Measurements from ENCODE around the gene NPEPL1.
"Not testable (repeated sequence)": the region's sequence is repeated elsewhere in the genome, so short reads cannot be mapped to it uniquely, and the experiment has no call there.

The NPEPL1 gene

GRCh38 chr20:58715801-58716475 is 23.3 kb downstream of the NPEPL1 start:
- DNase-seq = no peak

GRCh38 chr20:58716476-58717277 is 24.1 kb downstream of the NPEPL1 start:
- no peak for DNase-seq

- DNase-seq = no peak
Observed at GRCh38 chr20:58717278-58718091, 24.9 kb downstream of the NPEPL1 start.

GRCh38 chr20:58718121-58718563 is 25.5 kb downstream of the NPEPL1 start:
- no peak for DNase-seq

- DNase-seq = no peak
Observed at GRCh38 chr20:58718729-58719128, 26.1 kb downstream of the NPEPL1 start.

- no peak for DNase-seq
Observed at GRCh38 chr20:58719258-58719657, 26.7 kb downstream of the NPEPL1 start.

GRCh38 chr20:58719971-58720371 is 27.4 kb downstream of the NPEPL1 start:
- no peak for DNase-seq

- no peak for DNase-seq
Observed at GRCh38 chr20:58720890-58721289, 28.3 kb downstream of the NPEPL1 start.

GRCh38 chr20:58721951-58722778 is 29.6 kb downstream of the NPEPL1 start:
- DNase-seq = no peak

- no peak for DNase-seq
Observed at GRCh38 chr20:58722877-58723627, 30.5 kb downstream of the NPEPL1 start.

- no peak for DNase-seq
Observed at GRCh38 chr20:58723628-58723984, 31.0 kb downstream of the NPEPL1 start.

GRCh38 chr20:58726156-58726555 is 33.6 kb downstream of the NPEPL1 start:
- not testable (repeated sequence) for DNase-seq

GRCh38 chr20:58731192-58731591 is 38.6 kb downstream of the NPEPL1 start:
- DNase-seq = no peak

- DNase-seq = no peak
Observed at GRCh38 chr20:58737198-58737597, 44.6 kb downstream of the NPEPL1 start.

GRCh38 chr20:58740356-58741308 is 48.0 kb downstream of the NPEPL1 start:
- no peak for DNase-seq

- DNase-seq = no peak
Observed at GRCh38 chr20:58741384-58741783, 48.8 kb downstream of the NPEPL1 start.

- DNase-seq = no peak
Observed at GRCh38 chr20:58742668-58743566, 50.3 kb downstream of the NPEPL1 start.

GRCh38 chr20:58743929-58744534 is 51.4 kb downstream of the NPEPL1 start:
- DNase-seq = no peak

GRCh38 chr20:58744836-58745235 is 52.2 kb downstream of the NPEPL1 start:
- DNase-seq = no peak

All from activated CD4-positive, alpha-beta T cell treated with anti-CD3 and anti-CD28 coated beads, Interleukin-2, amount 50 U/mL, for 48 hours (primary cell).